Omental fat pad (tissue), 4 donors: ENCODE data around the gene JMJD7. TPM values are rescaled to one million over a fixed set of nuclear protein-coding genes. Genes with fewer than 3 reads are reported as not detected.
"Not testable (repeated sequence)": the region's sequence is repeated elsewhere in the genome, so short reads cannot be mapped to it uniquely, and the experiment has no call there.

Experiments
- ATAC-seq: fragments of 150-250 bp; one replicate; pipeline ENCODE4 v1.9.1; 2016; ENCODE audit warnings: mild to moderate bottlenecking, moderate library complexity; ENCODE audit not compliant: low FRiP score
- DNase-seq: peaks from one replicate; pipeline ENCODE4 v3.0.0-alpha.2; 2019; ENCODE audit warnings: low spot score
- total RNA-seq, 4 donors: library from RNA; depleted of rRNA; stranded (reverse); fragments of >200 nt; gene quantifications; one replicate each; pipeline ENCODE4 v1.1.0, GENCODE V29; 2016
- TF ChIP-seq, protein P1 (sequence below), 3 donors: fragments of 450-650 bp; IDR thresholded peaks; one replicate each; pipeline ENCODE4 v1.5.1; 2016 to 2017; ENCODE audit warnings: antibody characterized with exemption in 3 of 3, mild to moderate bottlenecking in 3 of 3, moderate library complexity in 2 of 3

The JMJD7 gene
- total RNA-seq, 4 donors from 2014 or later, result 3.8 to 11.5 (median 8.5) TPM

- DNase-seq (no peak), ATAC-seq (peak; percentile 5)
- TF ChIP-seq, protein P1, sequence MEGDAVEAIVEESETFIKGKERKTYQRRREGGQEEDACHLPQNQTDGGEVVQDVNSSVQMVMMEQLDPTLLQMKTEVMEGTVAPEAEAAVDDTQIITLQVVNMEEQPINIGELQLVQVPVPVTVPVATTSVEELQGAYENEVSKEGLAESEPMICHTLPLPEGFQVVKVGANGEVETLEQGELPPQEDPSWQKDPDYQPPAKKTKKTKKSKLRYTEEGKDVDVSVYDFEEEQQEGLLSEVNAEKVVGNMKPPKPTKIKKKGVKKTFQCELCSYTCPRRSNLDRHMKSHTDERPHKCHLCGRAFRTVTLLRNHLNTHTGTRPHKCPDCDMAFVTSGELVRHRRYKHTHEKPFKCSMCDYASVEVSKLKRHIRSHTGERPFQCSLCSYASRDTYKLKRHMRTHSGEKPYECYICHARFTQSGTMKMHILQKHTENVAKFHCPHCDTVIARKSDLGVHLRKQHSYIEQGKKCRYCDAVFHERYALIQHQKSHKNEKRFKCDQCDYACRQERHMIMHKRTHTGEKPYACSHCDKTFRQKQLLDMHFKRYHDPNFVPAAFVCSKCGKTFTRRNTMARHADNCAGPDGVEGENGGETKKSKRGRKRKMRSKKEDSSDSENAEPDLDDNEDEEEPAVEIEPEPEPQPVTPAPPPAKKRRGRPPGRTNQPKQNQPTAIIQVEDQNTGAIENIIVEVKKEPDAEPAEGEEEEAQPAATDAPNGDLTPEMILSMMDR (IDR thresholded peaks at IDR 0.05), result no peak
These were observed 507 bp upstream of the JMJD7 start for GRCh38 chr15:41827290-41827879.

DNA sequence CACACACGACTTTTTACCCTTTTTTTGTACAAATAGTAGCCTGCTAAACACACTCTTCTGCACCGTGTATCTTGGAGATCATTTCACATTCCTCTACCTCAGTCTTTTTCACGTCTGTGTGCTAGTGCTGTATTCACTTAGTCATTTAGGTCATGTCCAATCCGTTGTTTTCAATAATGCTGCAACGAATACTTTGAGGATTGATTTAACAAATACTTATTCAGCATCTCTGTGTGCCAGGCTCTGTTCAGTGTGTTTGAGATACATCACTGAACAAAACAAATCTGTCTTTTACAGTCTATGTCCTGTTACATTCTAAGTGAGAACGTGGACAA is 882 bp downstream of the JMJD7 start:
- DNase-seq (no peak), ATAC-seq (no peak)

DNA sequence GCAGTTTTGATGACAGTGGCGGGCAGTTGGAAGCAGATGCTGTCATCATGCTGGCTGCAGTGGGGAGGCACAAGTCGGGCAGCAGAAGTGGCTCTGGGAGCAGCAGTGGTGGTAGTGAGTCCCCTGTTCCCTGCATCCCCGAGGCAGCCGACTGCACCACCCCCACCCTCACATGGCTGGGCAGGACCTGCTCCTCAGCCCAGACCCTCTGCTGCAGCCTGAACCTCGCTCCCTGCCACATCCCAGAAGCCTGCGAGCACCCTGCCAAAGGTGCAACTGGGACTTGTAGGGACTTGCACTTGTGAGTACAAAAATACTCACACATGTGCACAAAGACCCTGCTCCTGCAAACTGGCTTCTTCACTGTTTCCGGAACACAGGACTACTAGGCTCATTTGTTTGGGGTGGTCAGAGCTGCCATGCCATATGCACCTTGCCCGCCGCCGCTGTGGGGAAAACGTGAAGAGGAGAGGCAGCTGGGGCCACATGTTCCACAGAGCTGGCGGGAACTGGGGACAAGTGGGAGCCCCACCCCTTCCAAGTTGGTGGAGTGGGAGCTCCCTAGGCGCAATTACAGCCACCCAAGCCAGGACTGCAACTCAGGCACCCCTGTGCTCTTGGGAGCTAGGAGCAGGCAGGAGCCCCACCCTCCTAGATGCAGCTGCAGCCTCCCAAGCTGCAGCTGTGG is 2.2 kb downstream of the JMJD7 start:
- TF ChIP-seq, protein P1 (IDR thresholded peaks at IDR 0.05), result no peak
- DNase-seq (no peak), ATAC-seq (no peak)

More for the DNA sequence above, 882 bp downstream of the JMJD7 start:
- TF ChIP-seq, protein P1 (IDR thresholded peaks at IDR 0.05), result no peak

- DNase-seq, ATAC-seq: not testable (repeated sequence)
These were observed 3.4 kb downstream of the JMJD7 start for GRCh38 chr15:41831291-41831690.

- TF ChIP-seq, protein P1 (IDR thresholded peaks at IDR 0.05), result no peak
- ATAC-seq (no peak), DNase-seq (no peak)
These were observed 4.3 kb downstream of the JMJD7 start for GRCh38 chr15:41832208-41832607.

DNA sequence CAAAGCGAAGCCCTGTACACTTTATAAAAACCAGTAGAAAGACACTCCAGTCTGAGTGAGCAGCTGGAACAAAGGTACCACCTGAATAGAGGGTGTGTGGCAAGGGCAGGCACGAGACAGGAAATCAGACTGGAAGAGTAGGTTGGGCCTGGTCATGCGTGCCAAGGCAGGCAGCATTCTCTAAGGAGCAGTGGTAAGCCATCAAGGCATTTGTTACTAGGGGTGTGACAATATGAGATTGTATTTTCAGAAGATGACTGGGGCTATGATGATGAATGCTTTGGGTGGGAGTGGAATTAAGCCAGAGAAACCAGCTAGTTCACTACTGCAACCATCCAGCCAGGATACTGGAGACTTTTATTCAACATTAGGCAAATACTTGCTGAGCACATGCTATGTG is 5.0 kb downstream of the JMJD7 start:
- no peak for DNase-seq

GRCh38 chr15:41834096-41834495 is 6.2 kb downstream of the JMJD7 start:
- TF ChIP-seq, protein P1 (IDR thresholded peaks at IDR 0.05), result no peak
- DNase-seq (no peak), ATAC-seq (no peak)

More for the DNA sequence above, 5.0 kb downstream of the JMJD7 start:
- TF ChIP-seq, protein P1 (IDR thresholded peaks at IDR 0.05), result no peak
- ATAC-seq, result no peak
